ENCODE data around the gene PPM1N.

PPM1N gene

DNA sequence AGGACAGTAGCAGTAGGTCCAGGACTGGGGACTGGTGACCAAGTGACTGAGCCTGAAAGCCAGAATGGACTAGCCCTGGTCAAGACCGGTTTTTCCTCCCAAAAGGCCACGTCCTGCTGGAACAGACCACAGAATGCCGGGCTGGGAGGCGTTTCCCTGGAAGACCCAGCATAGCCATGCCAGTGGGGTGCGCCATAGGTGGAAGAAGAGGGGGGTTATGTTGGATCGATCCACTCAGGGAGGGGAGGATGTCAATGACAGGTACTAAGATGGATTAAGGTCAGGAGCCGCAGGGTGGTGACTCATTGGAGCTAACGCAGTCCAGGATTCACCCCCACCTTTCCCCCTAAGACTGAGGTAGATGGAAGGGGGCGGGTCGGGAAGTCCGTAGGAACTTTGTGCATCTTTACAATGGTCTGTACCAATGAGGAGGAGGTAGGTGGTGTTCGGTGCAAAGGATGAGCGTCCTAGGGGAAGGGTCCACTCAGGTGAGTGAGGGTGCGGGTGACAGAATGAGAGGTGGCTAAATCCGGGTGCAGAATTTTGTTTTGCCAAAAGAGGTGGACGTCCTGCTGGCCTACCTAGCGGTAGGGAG lies 30.0 kb downstream of the PPM1N start:
- H3K4me3 ChIP-seq (ENCODE audit: low read depth, low read length), result peak overlapping the region; percentile 56

DNA sequence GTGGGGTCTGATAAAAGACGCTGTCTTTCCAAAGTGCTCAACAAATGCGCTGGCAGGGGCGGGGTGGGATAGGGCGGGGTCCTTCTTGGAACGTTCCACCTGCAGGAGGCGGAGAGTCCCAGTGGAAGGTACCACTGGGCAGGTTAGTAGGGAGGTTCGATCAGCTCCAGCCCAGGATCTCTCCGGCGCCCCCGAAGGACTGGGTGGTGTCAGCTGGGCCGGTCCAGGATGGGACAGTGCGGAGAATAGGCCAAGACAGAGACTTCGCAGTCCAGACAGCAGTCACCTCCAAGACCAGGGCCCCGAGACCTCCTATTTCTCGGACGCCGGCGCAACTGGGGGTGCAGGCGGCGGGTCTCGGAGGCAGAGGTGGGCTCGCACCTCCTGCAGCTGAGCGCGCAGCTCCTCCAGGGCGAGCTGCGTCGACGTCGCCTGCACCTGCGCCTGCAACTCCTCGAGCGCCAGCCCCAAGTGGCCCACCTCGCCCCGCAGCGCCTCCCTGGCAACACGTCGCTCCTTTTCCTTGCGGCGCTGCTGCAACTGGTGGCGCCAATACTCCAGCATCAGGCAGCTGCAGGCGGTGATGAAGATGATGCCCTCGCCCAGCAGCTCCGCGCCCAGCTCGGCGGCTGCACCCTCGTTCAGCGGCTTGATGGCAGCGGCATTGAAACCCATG lies 30.6 kb downstream of the PPM1N start:
- peak overlapping the region; percentile 56 for H3K4me3 ChIP-seq (ENCODE audit: low read depth, low read length)

DNA sequence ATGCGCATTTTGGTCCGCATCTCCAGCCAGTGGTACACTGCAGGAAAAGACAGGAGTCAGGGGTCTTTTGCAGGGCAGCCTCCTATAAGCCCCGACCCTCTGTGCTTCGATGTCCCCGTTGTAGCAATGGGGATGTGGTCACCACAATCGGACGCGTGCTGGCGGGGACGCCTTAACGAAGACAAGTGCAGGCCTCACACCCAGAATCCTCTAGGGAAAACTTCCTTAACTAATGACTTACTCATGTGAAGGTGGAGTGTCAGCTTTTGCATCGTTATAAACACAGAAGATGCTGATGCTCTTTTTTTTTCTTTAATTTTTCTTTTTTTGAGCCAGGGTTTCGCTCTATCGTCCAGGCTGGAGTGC lies 31.2 kb downstream of the PPM1N start:
- peak overlapping the region; percentile 24 for H3K4me3 ChIP-seq (ENCODE audit: low read depth, low read length)

DNA sequence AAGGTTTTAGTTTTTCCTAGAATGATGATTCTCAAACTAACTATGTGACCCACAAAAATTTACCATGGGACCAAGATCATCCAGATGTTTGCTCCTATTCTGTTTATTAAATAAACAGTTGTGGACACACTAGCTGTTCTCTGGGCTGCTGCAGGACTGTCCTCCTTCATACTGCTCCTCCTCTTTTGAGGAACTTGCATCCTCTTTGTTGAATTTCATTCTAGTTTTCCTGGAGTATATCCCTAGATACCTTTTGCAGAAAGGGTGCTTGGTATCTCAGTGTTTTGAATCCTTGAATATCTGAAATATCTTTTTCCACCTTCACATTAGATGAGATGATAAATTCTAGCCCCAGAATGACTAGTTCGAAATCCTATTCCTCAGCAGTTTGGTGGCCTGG lies 33.1 kb downstream of the PPM1N start:
- H3K4me3 ChIP-seq (ENCODE audit: low read depth, low read length), result no peak overlapping the region

DNA sequence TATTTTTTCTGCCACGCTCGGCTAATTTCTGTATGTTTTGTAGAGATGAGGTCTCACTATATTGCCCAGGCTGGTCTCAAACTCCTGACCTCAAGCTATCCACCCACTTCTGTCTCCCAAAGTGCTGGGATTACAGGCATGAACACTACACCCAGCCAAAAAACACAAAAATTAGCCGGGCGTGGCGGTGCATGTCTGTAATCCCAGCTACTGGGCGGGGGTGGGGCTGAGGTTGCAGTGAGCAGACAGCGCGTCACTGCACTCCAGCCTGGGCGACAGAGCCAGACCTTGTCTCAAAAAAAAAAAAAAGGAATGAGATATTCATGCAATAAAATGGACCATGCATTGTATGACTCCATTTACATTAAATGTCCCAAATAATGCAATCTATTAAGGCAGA lies 41.2 kb downstream of the PPM1N start:
- H3K4me3 ChIP-seq (ENCODE audit: low read depth, low read length), result no peak overlapping the region

DNA sequence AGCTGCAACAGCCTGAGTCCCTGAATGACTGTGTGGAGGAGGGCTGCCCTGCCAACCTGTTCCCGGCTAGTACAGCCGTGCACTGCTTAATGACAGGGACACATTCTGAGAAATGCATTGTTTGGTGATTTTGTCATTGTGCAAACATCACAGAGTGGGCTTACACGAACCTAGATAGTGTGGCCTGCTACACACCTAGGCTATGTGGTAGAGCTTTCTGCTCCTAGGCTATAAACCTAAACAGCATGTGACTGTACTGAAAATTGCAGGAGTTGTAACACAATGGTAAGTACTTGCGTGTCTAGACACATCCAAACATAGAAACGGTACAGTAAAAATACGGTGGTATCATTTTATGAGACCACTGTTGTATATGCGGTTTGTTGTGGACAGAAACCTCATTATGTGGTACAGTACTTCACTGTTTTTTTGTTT lies 44.0 kb downstream of the PPM1N start:
- H3K4me3 ChIP-seq (ENCODE audit: low read depth, low read length), result no peak overlapping the region

DNA sequence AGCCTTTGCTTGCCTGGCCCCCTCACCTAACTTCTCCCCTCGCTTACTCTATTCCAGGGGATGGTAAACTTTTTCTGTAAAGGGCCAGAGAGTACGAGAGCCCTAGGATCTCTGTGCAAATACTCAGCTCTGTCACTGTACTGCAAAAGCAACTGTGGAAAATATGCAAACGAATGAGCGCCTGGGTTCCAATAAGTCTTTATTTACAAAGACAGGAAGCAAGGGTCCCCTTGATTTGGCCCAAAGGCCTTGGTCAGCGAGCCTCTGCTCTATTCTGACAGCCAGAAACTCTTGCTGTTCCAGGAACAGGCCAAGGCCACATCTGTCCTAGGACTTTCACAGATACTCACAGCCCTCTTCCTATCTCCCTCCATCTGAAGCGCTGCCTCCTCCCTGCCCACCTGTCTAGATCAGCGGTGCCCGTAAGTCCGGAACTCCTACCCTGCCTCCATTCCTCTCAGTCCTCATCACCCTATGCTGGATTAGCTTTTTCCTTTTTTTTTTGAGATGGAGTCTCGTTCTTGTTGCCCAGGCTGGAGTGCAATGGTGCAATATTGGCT lies 49.0 kb downstream of the PPM1N start:
- no peak overlapping the region for H3K4me3 ChIP-seq (ENCODE audit: low read depth, low read length)

DNA sequence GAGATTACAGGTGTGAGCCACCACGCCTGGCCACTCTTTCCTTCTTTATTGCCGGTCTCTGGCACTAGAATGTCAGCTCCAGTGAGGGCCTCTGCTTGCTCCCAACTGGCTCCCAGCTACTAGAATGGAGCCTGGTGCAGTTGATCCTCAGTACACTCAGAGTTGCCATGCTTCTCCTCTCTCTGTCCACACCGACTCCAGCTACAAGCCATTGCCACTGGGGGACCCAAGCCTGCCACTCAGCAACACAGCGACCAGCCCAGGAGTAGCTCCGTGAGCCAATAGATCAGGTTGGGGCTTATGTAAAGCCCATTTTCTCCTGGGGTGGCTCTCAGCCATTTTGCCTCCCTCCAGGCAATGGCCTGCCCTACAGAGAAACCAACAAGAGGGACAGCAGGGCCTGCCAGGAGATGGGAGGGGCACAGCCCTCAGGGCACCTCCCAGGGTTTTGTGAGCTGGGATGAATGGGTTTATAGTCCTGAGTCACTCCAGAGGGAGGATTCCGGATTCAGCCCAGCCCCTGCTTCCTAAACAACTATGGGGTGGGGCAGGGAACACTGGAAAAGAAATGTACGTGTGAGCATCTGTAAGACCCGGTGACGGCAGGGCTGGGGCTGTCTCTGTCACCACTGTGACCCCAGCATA lies 49.8 kb downstream of the PPM1N start:
- no peak overlapping the region for H3K4me3 ChIP-seq (ENCODE audit: low read depth, low read length)

Measured in iPS-11a (cell line).